ENCODE data around the gene TBC1D9.

The TBC1D9 gene

GRCh38 chr4:140756319-140757231, at the start of gene TBC1D9:
TBC1D9 (minus strand) TSS chr4:140756385; CDS start chr4:140756045, 340 bp downstream.
- ChIA-PET POLR2A (ENCODE audit: low non-redundant PET) (interaction anchor here (0.5 to 0.7 kb wide), 5 partner anchors 16 to 94 kb away, joined by 3 to 4 read pairs (median 3); no protein-coding TSS in a partner anchor), CTCF (interaction anchor here (0.5 to 0.7 kb wide), 4 partner anchors 28 to 1974 kb away, joined by 3 read pairs; no protein-coding TSS in a partner anchor)
- peak; percentile 81 for DNase-seq (ENCODE audit: low spot score)
- H3K27ac ChIP-seq, result peak within 1 kb of the TSS; percentile 95
- TF ChIP-seq CTCF (conservative IDR thresholded peaks at IDR 0.05; ENCODE audit: low read depth), result no peak

GRCh38 chr4:140805293-140805692, 49.1 kb upstream of the TBC1D9 start:
- H3K27ac ChIP-seq, result no peak overlapping the region
- ChIA-PET CTCF (no interaction called here), POLR2A (ENCODE audit: low non-redundant PET) (no interaction called here)
- DNase-seq (ENCODE audit: low spot score), result no peak
- TF ChIP-seq CTCF (conservative IDR thresholded peaks at IDR 0.05; ENCODE audit: low read depth), result no peak

- ChIA-PET CTCF (no interaction called here), POLR2A (ENCODE audit: low non-redundant PET) (no interaction called here)
- no peak for DNase-seq (ENCODE audit: low spot score)
- H3K27ac ChIP-seq, result no peak overlapping the region
- no peak for TF ChIP-seq CTCF (conservative IDR thresholded peaks at IDR 0.05; ENCODE audit: low read depth)
Measured at GRCh38 chr4:140802591-140802990, 46.4 kb upstream of the TBC1D9 start.

- H3K27ac ChIP-seq, result no peak overlapping the region
- no peak for TF ChIP-seq CTCF (conservative IDR thresholded peaks at IDR 0.05; ENCODE audit: low read depth)
- POLR2A ChIA-PET (ENCODE audit: low non-redundant PET), result no interaction called here
- DNase-seq (ENCODE audit: low spot score), result no peak
- CTCF ChIA-PET, result no interaction called here
Measured at GRCh38 chr4:140800666-140801065, 44.5 kb upstream of the TBC1D9 start.

GRCh38 chr4:140799686-140800225, 43.6 kb upstream of the TBC1D9 start:
- DNase-seq (ENCODE audit: low spot score), result no peak
- no peak for TF ChIP-seq CTCF (conservative IDR thresholded peaks at IDR 0.05; ENCODE audit: low read depth)
- H3K27ac ChIP-seq, result no peak overlapping the region
- POLR2A ChIA-PET (ENCODE audit: low non-redundant PET), result no interaction called here
- CTCF ChIA-PET, result no interaction called here

GRCh38 chr4:140793291-140793690, 37.1 kb upstream of the TBC1D9 start:
- TF ChIP-seq CTCF (conservative IDR thresholded peaks at IDR 0.05; ENCODE audit: low read depth), result no peak
- H3K27ac ChIP-seq, result no peak overlapping the region
- DNase-seq (ENCODE audit: low spot score), result no peak
- POLR2A ChIA-PET (ENCODE audit: low non-redundant PET), result no interaction called here
- CTCF ChIA-PET, result interaction anchor here (0.7 kb wide), 1 partner anchor 693 kb away, joined by 3 read pairs; no protein-coding TSS in a partner anchor
